Measurements from ENCODE around the gene NSMF.
A peak's percentile ranks its signal among the peaks of the same experiment; 100 is the strongest.

The NSMF gene

GRCh38 chr9:137461316-137461662 is 2.2 kb upstream of the NSMF start:
- no peak for TF ChIP-seq POLR2A (IDR thresholded peaks at IDR 0.05; ENCODE audit: low read depth, low read length)
- DNase-seq (ENCODE audit: insufficient read length, low spot score) (no peak), FAIRE-seq (no peak)

- no peak for TF ChIP-seq POLR2A (IDR thresholded peaks at IDR 0.05; ENCODE audit: low read depth, low read length)
- DNase-seq (ENCODE audit: insufficient read length, low spot score) (no peak), FAIRE-seq (no peak)
Measured at GRCh38 chr9:137460363-137461315, 1.5 kb upstream of the NSMF start.

- DNase-seq (ENCODE audit: insufficient read length, low spot score): no peak
- no peak for FAIRE-seq
- TF ChIP-seq POLR2A (IDR thresholded peaks at IDR 0.05; ENCODE audit: low read depth, low read length): no peak
Measured at GRCh38 chr9:137459601-137460362, 648 bp upstream of the NSMF start.

GRCh38 chr9:137458194-137459151 is 661 bp downstream of the NSMF start:
- DNase-seq (ENCODE audit: insufficient read length, low spot score): no peak
- FAIRE-seq: no peak
- TF ChIP-seq POLR2A (IDR thresholded peaks at IDR 0.05; ENCODE audit: low read depth, low read length): no peak

- FAIRE-seq (no peak), DNase-seq (ENCODE audit: insufficient read length, low spot score) (no peak)
- no peak for TF ChIP-seq POLR2A (IDR thresholded peaks at IDR 0.05; ENCODE audit: low read depth, low read length)
Measured at GRCh38 chr9:137457406-137458193, 1.5 kb downstream of the NSMF start.

- TF ChIP-seq POLR2A (IDR thresholded peaks at IDR 0.05; ENCODE audit: low read depth, low read length): no peak
- DNase-seq (ENCODE audit: insufficient read length, low spot score) (no peak), FAIRE-seq (no peak)
Measured at GRCh38 chr9:137456864-137457405, 2.2 kb downstream of the NSMF start.

GRCh38 chr9:137456061-137456863 is 2.9 kb downstream of the NSMF start:
- DNase-seq (ENCODE audit: insufficient read length, low spot score) (no peak), FAIRE-seq (no peak)
- no peak for TF ChIP-seq POLR2A (IDR thresholded peaks at IDR 0.05; ENCODE audit: low read depth, low read length)

GRCh38 chr9:137455359-137455991 is 3.7 kb downstream of the NSMF start:
- no peak for TF ChIP-seq POLR2A (IDR thresholded peaks at IDR 0.05; ENCODE audit: low read depth, low read length)
- FAIRE-seq (no peak), DNase-seq (ENCODE audit: insufficient read length, low spot score) (no peak)

GRCh38 chr9:137454597-137455358 is 4.4 kb downstream of the NSMF start:
- no peak for FAIRE-seq
- TF ChIP-seq POLR2A (IDR thresholded peaks at IDR 0.05; ENCODE audit: low read depth, low read length): no peak

GRCh38 chr9:137454145-137454596 is 5.0 kb downstream of the NSMF start:
- FAIRE-seq: no peak
- no peak for DNase-seq (ENCODE audit: insufficient read length, low spot score)
- no peak for TF ChIP-seq POLR2A (IDR thresholded peaks at IDR 0.05; ENCODE audit: low read depth, low read length)

More at GRCh38 chr9:137454597-137455358, 4.4 kb downstream of the NSMF start:
- no peak for DNase-seq (ENCODE audit: insufficient read length, low spot score)

- FAIRE-seq (no peak), DNase-seq (ENCODE audit: insufficient read length, low spot score) (peak; percentile 79)
- TF ChIP-seq POLR2A (IDR thresholded peaks at IDR 0.05; ENCODE audit: low read depth, low read length): no peak
Measured at GRCh38 chr9:137453643-137454081, 5.5 kb downstream of the NSMF start.

All from H54 (cell line).